A673 (cell line): ENCODE results near the gene MAPKAP1.

Source experiments
- CTCF ChIP-seq: fragments of 300-800, 200-600 bp; sonication (generic); conservative IDR thresholded peaks from 2 replicates; pipeline ENCODE4 v1.5.1; 2017; ENCODE audit warnings: low read depth, mild to moderate bottlenecking, antibody characterized with exemption, low read length, moderate library complexity, mixed read lengths
- EZH2 ChIP-seq: fragments of 200-600 bp; sonication (generic); IDR thresholded peaks from 2 replicates; pipeline ENCODE4 v1.6.1; 2017; ENCODE audit warnings: borderline replicate concordance, low read depth, mild to moderate bottlenecking, mixed read lengths, antibody characterized with exemption, low read length; ENCODE audit not compliant: poor library complexity, severe bottlenecking

DNA sequence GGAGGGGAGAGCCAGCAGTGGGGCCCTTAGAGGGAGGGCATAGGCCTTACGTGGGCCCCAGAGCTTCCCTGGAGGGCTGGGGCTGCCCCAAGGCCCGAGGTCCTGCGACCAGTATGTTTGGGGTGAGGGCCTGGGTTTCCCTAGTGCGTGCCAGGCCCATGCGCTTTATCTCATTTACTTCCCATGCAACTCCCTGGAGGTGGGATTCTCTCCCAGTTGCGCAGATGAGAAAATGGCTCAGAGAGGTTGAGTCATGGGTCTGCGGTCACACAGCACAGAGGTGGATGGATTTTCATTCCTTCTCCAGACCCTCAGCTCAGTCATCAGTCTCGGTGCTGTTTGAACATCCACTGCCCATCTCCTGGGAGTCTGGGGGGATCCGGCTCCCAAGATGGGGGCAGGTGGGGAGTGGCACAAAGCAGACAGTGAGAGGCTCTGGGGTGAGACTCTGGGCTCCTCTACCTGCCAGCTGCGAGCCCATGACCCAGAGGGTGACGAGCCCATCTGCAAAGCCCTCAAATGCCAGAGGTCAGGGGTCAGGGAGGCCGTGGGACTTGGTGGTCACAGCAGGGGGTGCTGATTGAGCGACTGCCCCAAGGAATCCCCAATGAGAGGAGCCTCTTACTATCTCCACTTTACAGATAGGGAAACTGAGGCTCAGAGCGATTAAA, 274.2 kb downstream of the MAPKAP1 start:
- no peak for TF ChIP-seq CTCF
- TF ChIP-seq EZH2, result no peak
